Body of pancreas (tissue), 4 donors: ENCODE results near the gene LMNTD1. TPM values are rescaled to one million over a fixed set of nuclear protein-coding genes. Genes with fewer than 3 reads are reported as not detected.

Experiments
- ATAC-seq: fragments of 150-250 bp; one replicate; pipeline ENCODE4 v1.9.1; 2016
- DNase-seq, 4 donors: peaks; one replicate each; pipeline ENCODE4 v3.0.0-alpha.2; 2019
- H3K27ac ChIP-seq, 4 donors: fragments of 200-600 bp; sonication (generic); 1 replicate in 3 of 4; 2 replicates in 1 of 4; pipeline versions ENCODE4 v1.5.1 to v1.6.1; 2016 to 2019; ENCODE audit warnings: mild to moderate bottlenecking in 1 of 4, mixed read lengths in 1 of 4, moderate library complexity in 1 of 4
- H3K27me3 ChIP-seq, 2 donors: fragments of 200-600 bp; sonication (generic); one replicate each; pipeline ENCODE4 v1.6.0; 2016; ENCODE audit warnings: mild to moderate bottlenecking in 1 of 2
- H3K36me3 ChIP-seq, 2 donors: fragments of 200-600 bp; sonication (generic); replicated peaks in 1 of 2; 2 replicates each; pipeline ENCODE4 v1.5.1; 2016; ENCODE audit warnings: low read depth in 2 of 2; ENCODE audit not compliant: insufficient read depth in 1 of 2
- H3K4me1 ChIP-seq: fragments of 200-600 bp; sonication (generic); one replicate; pipeline ENCODE4 v1.6.0; 2016
- H3K4me3 ChIP-seq, 2 donors: fragments of 200-600 bp; sonication (generic); 1 replicate in 1 of 2; 2 replicates in 1 of 2; pipeline ENCODE4 v1.5.1; 2016 to 2019
- H3K9me3 ChIP-seq, 3 donors: fragments of 200-600 bp; sonication (generic); 1 replicate in 2 of 3; 2 replicates in 1 of 3; pipeline ENCODE4 v1.5.1; 2016
- CTCF ChIP-seq, 7 experiments: fragments of 450-650 bp in 4 of 7; fragments of 200-600 bp in 3 of 7; sonication (generic) in 3 of 7; IDR thresholded peaks; one replicate each; pipeline ENCODE4 v1.5.1; 2016 to 2019; ENCODE audit warnings: antibody characterized with exemption in 7 of 7
- POLR2A ChIP-seq, 3 donors: fragments of 450-650 bp; IDR thresholded peaks; one replicate each; pipeline ENCODE4 v1.6.1; 2016; ENCODE audit warnings: antibody characterized with exemption in 3 of 3, mild to moderate bottlenecking in 2 of 3
- WGBS, 2 donors: methylation state at CpG; one replicate each; pipeline ENCODE4 v1.1.5; 2017; 5-methylcytosine and 5-hydroxymethylcytosine counted together
- intact Hi-C: fragments of 100-400 bp; cut with DNase I; formaldehyde crosslinking; loops from one replicate; pipeline ENCODE4 v1.15.1; 2023
- total RNA-seq, 2 donors: library from RNA; depleted of rRNA; stranded (reverse); fragments of >200 nt; gene quantifications; one replicate each; pipeline ENCODE4 v1.1.0, GENCODE V29; 2016

LMNTD1 gene
- total RNA-seq, 2 donors from 2014 or later, result 1.3 to 21.4 TPM

DNA sequence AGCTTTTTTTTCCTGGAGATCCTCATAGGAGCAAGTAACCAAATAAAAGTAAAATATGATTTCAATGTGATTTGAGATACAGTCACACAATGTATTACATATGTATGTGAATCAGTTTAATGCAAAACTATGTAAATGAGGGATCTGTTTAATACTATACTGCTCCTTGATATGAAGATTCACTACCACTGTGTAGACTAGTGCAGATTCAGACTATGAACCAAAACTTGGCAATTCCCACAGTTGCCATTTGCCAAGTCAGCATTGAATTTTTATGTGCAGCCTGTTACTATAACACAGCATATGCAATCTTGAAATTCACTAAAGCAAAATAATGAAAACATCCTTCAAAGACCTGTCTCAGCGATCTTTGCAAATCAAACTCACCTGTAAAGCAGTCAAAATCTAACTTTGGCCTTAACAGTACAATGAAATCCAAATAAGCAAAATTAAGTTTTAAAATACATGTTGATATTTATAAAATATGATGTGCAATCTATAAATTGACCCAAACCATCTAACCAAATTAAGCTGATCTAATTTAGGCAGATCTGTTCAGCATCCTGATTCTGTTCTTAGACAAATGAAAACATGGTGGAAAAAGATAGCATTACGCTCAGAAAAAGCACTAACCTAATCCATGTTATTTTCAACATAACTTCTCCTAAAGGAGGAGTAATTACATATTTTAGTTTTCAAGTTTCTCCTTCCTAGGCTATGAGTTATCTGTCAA lies 25.5 kb upstream of the LMNTD1 start:
- ATAC-seq (no peak), DNase-seq (no peak)
- H3K4me3 ChIP-seq, result no peak overlapping the region
- no peaks in the 10 kb centered on the region for H3K9me3 ChIP-seq
- no peaks in the 10 kb centered on the region for H3K27me3 ChIP-seq
- intact Hi-C loops, result no loop called here
- WGBS, 2 donors, result 83 to 87% methylated on average over 2 of the region's 2 CpGs
- H3K4me1 ChIP-seq, result peaks cover 2% of the 10 kb centered on the region
- H3K36me3 ChIP-seq, result no peaks in the 10 kb centered on the region
- no peak overlapping the region for H3K27ac ChIP-seq
- no peak for TF ChIP-seq POLR2A (IDR thresholded peaks at IDR 0.05)
- TF ChIP-seq CTCF (IDR thresholded peaks at IDR 0.05), result no peak

DNA sequence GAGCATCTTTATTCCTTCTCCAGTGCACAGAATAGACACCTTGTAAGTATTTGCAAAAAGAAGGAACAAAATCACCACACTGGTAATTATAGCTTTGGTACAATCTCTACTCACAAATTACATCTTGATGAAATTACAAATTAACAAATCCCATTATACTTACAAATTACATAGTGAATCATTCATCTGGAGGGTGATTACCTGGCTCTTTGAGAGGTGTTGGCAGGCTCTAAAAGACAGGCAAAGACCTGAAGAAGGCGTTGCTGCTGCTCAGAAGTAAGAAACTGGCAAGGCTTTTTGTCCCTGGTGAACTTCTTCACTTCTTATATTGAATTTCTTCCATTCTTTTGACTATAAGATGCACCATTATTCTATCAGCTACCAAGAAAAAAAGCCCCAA lies 21.7 kb upstream of the LMNTD1 start:
- 52 to 54% methylated on average over 1 of the region's 1 CpG for WGBS, 2 donors
- no peak for ATAC-seq
- H3K9me3 ChIP-seq, result no peaks in the 10 kb centered on the region

DNA sequence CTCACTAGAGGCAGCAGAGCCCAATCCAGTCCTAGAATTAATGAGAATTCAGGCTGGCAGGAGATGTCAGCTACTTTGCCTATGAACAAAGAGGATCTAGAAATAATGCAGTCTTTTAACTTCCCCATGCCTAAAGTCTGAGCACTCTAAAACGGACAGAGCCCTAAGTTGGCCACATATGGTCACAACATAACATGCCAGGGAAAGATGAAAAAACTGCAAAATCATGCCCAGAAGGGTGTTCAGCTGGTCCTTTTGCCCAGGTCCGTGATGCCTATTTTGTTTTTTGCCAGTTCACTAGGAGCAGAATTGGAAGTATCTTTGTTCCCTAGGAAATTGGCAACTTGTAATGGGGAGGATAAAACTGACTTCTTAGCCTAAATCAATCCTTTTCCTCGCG lies 20.3 kb upstream of the LMNTD1 start:
- intact Hi-C loops, result no loop called here
- no peaks in the 10 kb centered on the region for H3K27me3 ChIP-seq
- no peaks in the 10 kb centered on the region for H3K9me3 ChIP-seq
- H3K36me3 ChIP-seq, result no peaks in the 10 kb centered on the region
- ATAC-seq (no peak), DNase-seq (no peak)
- no peaks in the 10 kb centered on the region for H3K4me1 ChIP-seq
- TF ChIP-seq POLR2A (IDR thresholded peaks at IDR 0.05) (no peak), CTCF (IDR thresholded peaks at IDR 0.05) (no peak)
- no peak overlapping the region for H3K27ac ChIP-seq
- 66 to 79% methylated on average over 4 of the region's 4 CpGs for WGBS, 2 donors
- H3K4me3 ChIP-seq, result no peak overlapping the region

More for the DNA sequence above, 21.7 kb upstream of the LMNTD1 start:
- Histone ChIP-seq H3K27ac (no peak overlapping the region), H3K36me3 (no peaks in the 10 kb centered on the region), H3K27me3 (no peaks in the 10 kb centered on the region), H3K4me3 (no peak overlapping the region), H3K4me1 (no peaks in the 10 kb centered on the region)
- TF ChIP-seq POLR2A (IDR thresholded peaks at IDR 0.05) (no peak), CTCF (IDR thresholded peaks at IDR 0.05) (no peak)
- intact Hi-C loops, result no loop called here
- DNase-seq, result no peak

GRCh38 chr12:25570418-25570817 lies 17.3 kb upstream of the LMNTD1 start:
- Histone ChIP-seq H3K9me3 (no peaks in the 10 kb centered on the region), H3K4me3 (no peak overlapping the region), H3K27me3 (no peaks in the 10 kb centered on the region), H3K27ac (no peak overlapping the region), H3K4me1 (no peaks in the 10 kb centered on the region), H3K36me3 (no peaks in the 10 kb centered on the region)
- 13 to 24% methylated on average over 1 of the region's 1 CpG for WGBS, 2 donors
- ATAC-seq, result no peak
- intact Hi-C loops, result no loop called here
- TF ChIP-seq CTCF (IDR thresholded peaks at IDR 0.05) (no peak), POLR2A (IDR thresholded peaks at IDR 0.05) (no peak)
- DNase-seq, result no peak
